HG02610 (cell line): ENCODE results near the gene KY.
A peak's percentile ranks its signal among the peaks of the same experiment; 100 is the strongest.
"Not testable (repeated sequence)": the region's sequence is repeated elsewhere in the genome, so short reads cannot be mapped to it uniquely, and the experiment has no call there.

ENCODE experiments used
- ATAC-seq: cut with Tn5 transposase; IDR thresholded peaks from one replicate; pipeline ENCODE4 v1.9.1; 2021; ENCODE audit warnings: mild to moderate bottlenecking, moderate library complexity; ENCODE audit not compliant: unreplicated experiment

The KY gene

GRCh38 chr3:134605556-134605955 lies 45.3 kb downstream of the KY start:
- ATAC-seq: no peak

GRCh38 chr3:134603956-134604355 lies 46.9 kb downstream of the KY start:
- ATAC-seq: no peak

- ATAC-seq: no peak
Observed at GRCh38 chr3:134603480-134603879, 47.3 kb downstream of the KY start.

DNA sequence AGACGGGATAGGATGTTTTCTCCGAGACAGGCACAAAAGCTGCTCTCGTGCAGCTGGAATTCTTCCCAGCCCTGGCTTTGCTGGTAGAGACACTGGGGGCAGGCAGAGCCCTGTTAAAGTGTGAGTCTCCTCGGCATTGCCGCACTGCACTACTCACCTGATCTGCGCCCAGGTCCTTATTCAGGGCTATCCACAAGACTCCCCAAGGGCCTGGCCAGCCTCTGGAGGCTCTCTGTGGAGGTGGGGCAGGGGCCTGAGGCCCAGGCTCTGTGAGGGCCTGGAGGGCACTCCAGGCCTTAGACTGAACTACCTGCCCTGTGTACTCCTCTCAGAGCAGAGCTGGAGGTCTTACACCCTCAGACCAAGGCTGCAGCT lies 48.4 kb downstream of the KY start:
- no peak for ATAC-seq

GRCh38 chr3:134601539-134602439 lies 49.0 kb downstream of the KY start:
- no peak for ATAC-seq

- ATAC-seq: peak; percentile 61
Observed at GRCh38 chr3:134600685-134601463, 49.9 kb downstream of the KY start.

- ATAC-seq: no peak
Observed at GRCh38 chr3:134600206-134600605, 50.6 kb downstream of the KY start.

DNA sequence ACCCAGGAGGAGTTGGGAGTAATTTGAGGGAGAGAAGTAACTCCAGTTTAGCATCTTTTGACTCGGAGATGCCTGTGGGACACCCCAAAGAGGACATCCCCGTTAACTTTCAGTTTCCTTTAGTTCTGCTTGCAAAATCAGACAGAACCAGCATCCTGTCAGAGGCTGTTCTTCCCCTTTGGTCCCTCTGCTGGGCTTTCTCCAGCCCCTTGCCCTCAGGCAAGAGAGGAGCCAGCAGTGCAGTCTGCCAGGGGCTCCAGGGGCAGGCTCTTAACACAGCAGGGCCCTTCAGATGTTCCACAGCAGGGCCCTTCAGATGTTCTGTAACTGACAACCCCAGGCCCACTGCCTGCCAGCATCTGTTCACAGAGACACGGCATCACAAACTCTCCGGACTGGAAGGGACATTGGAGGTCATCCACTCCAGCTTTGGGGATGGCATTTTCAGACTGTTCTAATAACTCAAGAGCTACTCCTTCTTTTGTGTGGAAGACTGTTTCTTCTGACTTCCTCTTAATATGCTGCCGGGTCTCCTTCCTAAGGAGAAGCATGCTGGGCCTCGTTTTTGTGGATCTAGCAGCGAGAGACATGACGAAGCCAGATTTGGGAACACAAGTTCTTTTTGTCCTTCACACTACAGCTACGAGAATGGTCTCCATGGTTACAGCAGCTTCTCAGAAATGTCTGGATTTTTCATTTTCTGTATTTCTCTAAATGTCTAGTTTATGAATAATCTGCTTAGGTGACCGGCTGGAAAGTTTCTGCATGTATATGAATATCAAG lies 51.9 kb downstream of the KY start:
- ATAC-seq: no peak

DNA sequence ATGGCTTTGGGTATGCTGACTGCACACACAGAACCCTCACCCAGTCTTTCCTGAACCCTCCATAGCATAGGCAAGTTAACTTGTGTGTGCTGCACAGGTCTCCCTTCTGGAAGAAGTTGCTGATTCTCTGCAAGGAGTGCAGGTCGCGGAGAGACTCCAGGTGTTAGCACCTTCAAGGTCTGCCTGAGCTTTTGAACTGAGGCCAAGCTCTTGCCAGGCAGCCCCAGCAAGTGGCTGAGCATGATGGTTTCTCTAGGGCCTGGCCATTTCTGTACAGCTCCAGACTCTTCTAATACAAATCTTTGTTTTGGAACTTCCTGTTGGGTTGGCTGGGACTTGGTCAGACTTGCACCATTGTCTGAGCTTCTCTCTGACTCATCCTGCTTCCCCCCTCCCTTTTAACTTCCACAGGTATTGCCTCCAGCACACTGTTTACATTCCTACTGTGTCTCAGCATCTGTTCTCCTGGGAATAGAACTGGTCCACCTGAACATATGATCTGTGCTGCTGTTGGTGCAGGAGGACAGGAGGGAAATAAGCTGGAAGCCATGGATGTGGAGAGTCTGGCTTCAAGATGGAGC lies 53.3 kb downstream of the KY start:
- no peak for ATAC-seq

DNA sequence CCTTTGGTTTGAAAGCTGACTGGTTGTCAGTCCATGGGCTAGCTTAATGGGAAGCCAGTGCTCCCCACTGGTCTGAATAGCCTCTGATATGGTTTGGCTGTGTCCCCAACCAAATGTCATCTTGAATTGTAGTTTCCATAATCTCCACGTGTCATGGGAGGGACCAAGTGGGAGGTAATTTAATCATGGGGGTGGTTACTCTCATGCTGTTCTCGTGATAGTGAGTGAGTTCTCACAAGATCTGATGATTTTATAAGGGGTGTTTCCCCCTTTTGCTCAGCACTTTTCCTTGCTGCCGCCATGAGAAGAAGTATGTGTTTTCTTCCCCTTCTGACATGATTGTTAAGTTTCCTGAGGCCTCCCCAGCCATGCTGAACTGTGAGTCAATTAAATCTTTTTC lies 55.8 kb downstream of the KY start:
- not testable (repeated sequence) for ATAC-seq

- ATAC-seq: no peak
Observed at GRCh38 chr3:134594331-134594741, 56.5 kb downstream of the KY start.

- ATAC-seq: no peak
Observed at GRCh38 chr3:134592806-134593205, 58.0 kb downstream of the KY start.

GRCh38 chr3:134590766-134591165 lies 60.1 kb downstream of the KY start:
- ATAC-seq: no peak

DNA sequence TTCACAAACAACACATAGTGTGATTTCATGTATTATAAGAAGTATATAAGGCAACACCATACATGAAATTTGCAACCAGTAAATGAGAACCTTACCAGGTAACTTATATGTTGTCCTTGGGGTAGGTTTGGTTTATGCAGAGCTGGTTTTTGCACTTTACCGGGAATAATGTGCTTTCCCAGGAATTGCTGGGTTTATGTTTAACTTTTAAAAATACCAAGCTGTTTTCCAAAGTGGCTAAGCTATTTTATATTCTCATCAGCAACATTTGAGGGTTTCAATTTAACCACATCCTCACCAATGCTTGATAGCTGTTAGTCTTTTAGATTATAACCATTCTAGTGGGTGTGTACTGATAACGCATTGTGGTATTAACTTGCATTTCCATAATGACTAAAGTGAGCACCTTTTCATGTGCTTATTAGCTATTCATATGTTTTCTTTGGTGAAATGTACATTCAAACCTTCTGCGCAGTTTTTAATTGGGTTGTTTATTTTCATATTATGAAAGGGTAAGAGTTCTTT lies 71.6 kb downstream of the KY start:
- ATAC-seq: no peak

DNA sequence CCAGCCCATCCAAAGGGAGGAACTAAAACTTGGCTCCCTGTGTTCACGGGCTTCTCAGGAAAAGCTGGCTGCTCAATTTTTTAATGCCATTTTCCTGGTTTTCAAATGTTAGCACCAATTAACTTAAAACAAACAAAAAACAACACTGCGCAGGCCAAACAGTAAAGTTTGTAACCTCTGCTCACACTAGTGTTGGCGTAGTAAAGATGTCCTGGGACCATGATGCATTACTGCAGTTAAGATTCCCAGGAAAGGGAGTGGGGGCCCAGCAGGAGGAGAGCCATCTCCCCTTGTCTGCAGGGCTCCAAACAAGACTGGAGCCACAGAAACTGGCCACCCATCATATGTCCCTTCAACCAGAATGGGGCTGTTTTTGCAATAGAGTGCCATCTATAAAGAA lies 74.0 kb downstream of the KY start:
- ATAC-seq: no peak

- no peak for ATAC-seq
Observed at GRCh38 chr3:134576426-134576825, 74.4 kb downstream of the KY start.

- ATAC-seq: not testable (repeated sequence)
Observed at GRCh38 chr3:134569899-134570298, 80.9 kb downstream of the KY start.

- no peak for ATAC-seq
Observed at GRCh38 chr3:134568790-134569189, 82.0 kb downstream of the KY start.

DNA sequence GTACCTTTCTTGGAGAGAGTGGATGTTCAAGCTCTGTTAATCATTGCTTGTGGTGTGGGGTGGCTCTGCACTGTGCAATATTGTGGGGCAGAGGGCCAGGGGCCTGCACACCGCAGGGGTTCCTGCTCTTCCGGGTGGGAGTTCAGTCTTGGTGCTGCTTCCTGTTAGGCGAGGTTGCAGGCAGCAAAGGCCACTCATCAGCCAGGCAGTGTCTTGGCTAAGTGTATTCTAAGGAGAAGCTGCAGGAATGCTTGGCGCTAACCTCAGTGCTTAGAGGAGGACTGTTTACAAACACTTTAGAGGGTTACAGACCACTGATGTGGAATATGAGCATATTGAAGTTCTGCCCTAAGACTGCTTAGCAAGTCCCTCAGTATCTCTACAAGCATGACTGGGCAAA lies 83.2 kb downstream of the KY start:
- no peak for ATAC-seq

DNA sequence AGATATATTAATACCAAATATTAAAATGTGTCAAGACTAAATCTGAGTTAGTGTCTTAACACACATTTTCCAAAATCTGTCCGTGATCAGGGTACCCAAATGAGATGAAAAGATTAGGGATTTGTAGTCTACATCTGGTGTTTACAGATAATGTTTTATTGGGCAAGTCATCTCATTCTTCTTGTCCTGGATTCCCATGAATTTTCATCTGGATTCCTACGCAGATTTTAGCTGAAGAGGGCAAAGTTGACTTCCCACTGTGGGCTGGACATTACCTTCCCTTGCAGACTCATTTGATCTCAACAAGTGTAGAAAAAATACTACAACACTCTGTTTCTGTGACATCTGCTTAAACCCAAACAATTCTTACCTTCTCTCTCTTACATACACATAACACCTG lies 85.8 kb downstream of the KY start:
- ATAC-seq: no peak

- no peak for ATAC-seq
Observed at GRCh38 chr3:134563601-134564000, 87.2 kb downstream of the KY start.
